ENCODE results near the gene DTX3L.

DTX3L gene

GRCh38 chr3:122536632-122537001, 27.5 kb upstream of the DTX3L start:
- DNase-seq (ENCODE audit: low read depth in 1 of 2, low spot score in 1 of 2), result no peak
- Histone ChIP-seq H3K27me3 (ENCODE audit: insufficient read depth, poor library complexity, severe bottlenecking) (no peaks in the 10 kb centered on the region), H3K4me3 (replicated peaks; ENCODE audit: insufficient read depth, low read length) (no peak overlapping the region), H3K27ac (replicated peaks) (no peak overlapping the region)
- TF ChIP-seq CTCF (IDR thresholded peaks at IDR 0.05; ENCODE audit: insufficient read depth, low read length) (no peak), REST (IDR thresholded peaks at IDR 0.05; ENCODE audit: insufficient replicate concordance, low read depth) (no peak), POLR2AphosphoS5 (IDR thresholded peaks at IDR 0.05; ENCODE audit: low read depth) (no peak), SPI1 (IDR thresholded peaks at IDR 0.05; ENCODE audit: borderline replicate concordance, low read depth) (no peak), GABPA (IDR thresholded peaks at IDR 0.05; ENCODE audit: low read depth) (no peak)

- peak; percentile 12 to 62 for DNase-seq (ENCODE audit: low read depth in 1 of 2, low spot score in 1 of 2)
- TF ChIP-seq CTCF (IDR thresholded peaks at IDR 0.05; ENCODE audit: insufficient read depth, low read length), result no peak
- no peak for TF ChIP-seq SPI1 (IDR thresholded peaks at IDR 0.05; ENCODE audit: borderline replicate concordance, low read depth)
- no peak for TF ChIP-seq POLR2AphosphoS5 (IDR thresholded peaks at IDR 0.05; ENCODE audit: low read depth)
- TF ChIP-seq GABPA (IDR thresholded peaks at IDR 0.05; ENCODE audit: low read depth), result no peak
- no peak for TF ChIP-seq REST (IDR thresholded peaks at IDR 0.05; ENCODE audit: insufficient replicate concordance, low read depth)
- Histone ChIP-seq H3K4me3 (replicated peaks; ENCODE audit: insufficient read depth, low read length) (no peak overlapping the region), H3K27ac (replicated peaks) (no peak overlapping the region), H3K27me3 (ENCODE audit: insufficient read depth, poor library complexity, severe bottlenecking) (no peaks in the 10 kb centered on the region)
Measured at GRCh38 chr3:122538956-122539490, 25.1 kb upstream of the DTX3L start.

GRCh38 chr3:122546151-122546550, 18.0 kb upstream of the DTX3L start:
- no peaks in the 10 kb centered on the region for H3K27me3 ChIP-seq (ENCODE audit: insufficient read depth, poor library complexity, severe bottlenecking)

More at GRCh38 chr3:122546151-122546550, 18.0 kb upstream of the DTX3L start:
- H3K27ac ChIP-seq (replicated peaks), result no peak overlapping the region
- DNase-seq (ENCODE audit: low read depth in 1 of 2, low spot score in 1 of 2), result no peak
- TF ChIP-seq REST (IDR thresholded peaks at IDR 0.05; ENCODE audit: insufficient replicate concordance, low read depth), result no peak
- no peak for TF ChIP-seq POLR2AphosphoS5 (IDR thresholded peaks at IDR 0.05; ENCODE audit: low read depth)
- no peak for TF ChIP-seq GABPA (IDR thresholded peaks at IDR 0.05; ENCODE audit: low read depth)
- TF ChIP-seq CTCF (IDR thresholded peaks at IDR 0.05; ENCODE audit: insufficient read depth, low read length), result no peak
- no peak for TF ChIP-seq SPI1 (IDR thresholded peaks at IDR 0.05; ENCODE audit: borderline replicate concordance, low read depth)
- no peak overlapping the region for H3K4me3 ChIP-seq (replicated peaks; ENCODE audit: insufficient read depth, low read length)
